Caki2 (cell line): Measurements from ENCODE around the gene ANKRD18B. TPM values are rescaled to one million over a fixed set of nuclear protein-coding genes. Genes with fewer than 3 reads are reported as not detected.
"Not testable (repeated sequence)": the region's sequence is repeated elsewhere in the genome, so short reads cannot be mapped to it uniquely, and the experiment has no call there.

Experiments
- DNase-seq: peaks from one replicate; pipeline ENCODE4 v3.0.0-alpha.2; 2015; ENCODE audit warnings: low read depth
- in situ Hi-C: cut with HindIII; loops from 2 replicates; pipeline ENCODE4 v1.10.0; 2016; ENCODE audit warnings: low sequenced_read_pairs, low pct_unique_long_range_greater_than_20kb, mixed read lengths
- total RNA-seq: library from RNA; depleted of rRNA; stranded (reverse); fragments of >200 nt; shearing (Covaris generic); gene quantifications from 2 replicates; pipeline ENCODE4 v1.2.3, GENCODE V29; 2014; ENCODE audit warnings: low replicate concordance; rRNA removed

ANKRD18B gene
- total RNA-seq, 1 experiment from 2014 or later, result 3.5 TPM

GRCh38 chr9:33590857-33591256, 66.8 kb downstream of the ANKRD18B start:
- in situ Hi-C loops, result not testable (repeated sequence)

GRCh38 chr9:33596974-33597373, 72.9 kb downstream of the ANKRD18B start:
- in situ Hi-C loops, DNase-seq: not testable (repeated sequence)

More at GRCh38 chr9:33590857-33591256, 66.8 kb downstream of the ANKRD18B start:
- not testable (repeated sequence) for DNase-seq

- in situ Hi-C loops, DNase-seq: not testable (repeated sequence)
These were observed 73.3 kb downstream of the ANKRD18B start for GRCh38 chr9:33597386-33597785.

GRCh38 chr9:33598796-33599379, 74.8 kb downstream of the ANKRD18B start:
- in situ Hi-C loops, result not testable (repeated sequence)

GRCh38 chr9:33600911-33601310, 76.9 kb downstream of the ANKRD18B start:
- DNase-seq, in situ Hi-C loops: not testable (repeated sequence)

More at GRCh38 chr9:33598796-33599379, 74.8 kb downstream of the ANKRD18B start:
- not testable (repeated sequence) for DNase-seq

- DNase-seq, result not testable (repeated sequence)
These were observed 80.2 kb downstream of the ANKRD18B start for GRCh38 chr9:33604249-33604648.

GRCh38 chr9:33604936-33605335, 80.9 kb downstream of the ANKRD18B start:
- DNase-seq, in situ Hi-C loops: not testable (repeated sequence)

More at GRCh38 chr9:33604249-33604648, 80.2 kb downstream of the ANKRD18B start:
- in situ Hi-C loops, result not testable (repeated sequence)

- in situ Hi-C loops, result no loop called here
- no peak for DNase-seq
These were observed 87.3 kb downstream of the ANKRD18B start for GRCh38 chr9:33611358-33611757.

- in situ Hi-C loops, DNase-seq: not testable (repeated sequence)
These were observed 88.4 kb downstream of the ANKRD18B start for GRCh38 chr9:33612410-33612809.

- no peak for DNase-seq
- in situ Hi-C loops, result no loop called here
These were observed 90.1 kb downstream of the ANKRD18B start for GRCh38 chr9:33614001-33614687.

- in situ Hi-C loops, DNase-seq: not testable (repeated sequence)
These were observed 94.3 kb downstream of the ANKRD18B start for GRCh38 chr9:33618370-33618769.

GRCh38 chr9:33619666-33620404, 95.8 kb downstream of the ANKRD18B start:
- in situ Hi-C loops, result no loop called here
- peak; percentile 55 for DNase-seq

- in situ Hi-C loops, result no loop called here
- DNase-seq, result peak; percentile 16
These were observed 96.8 kb downstream of the ANKRD18B start for GRCh38 chr9:33620738-33621439.

Other genes starting within 250 kb of the ANKRD18B start
- 10.8 and 10.9 TPM in 2 replicates for gene NFX1, start 233.7 kb upstream of the ANKRD18B start, total RNA-seq
- not detected in 2 replicates for gene AQP7, start 121.7 kb upstream of the ANKRD18B start, total RNA-seq
- not detected in 2 replicates for gene AQP3, start 76.7 kb upstream of the ANKRD18B start, total RNA-seq
- gene NOL6, start 50.3 kb upstream of the ANKRD18B start, total RNA-seq, result 15.8 and 19.7 TPM in 2 replicates